Measurements from ENCODE around the gene ATXN7. TPM values are rescaled to one million over a fixed set of nuclear protein-coding genes. Genes with fewer than 3 reads are reported as not detected.
A peak's percentile ranks its signal among the peaks of the same experiment; 100 is the strongest.

The ATXN7 gene
- total RNA-seq, 3 donors from 2014 or later: 37.4 to 56.2 (median 47.9) TPM

- intact Hi-C loops (cut with DNase I; ENCODE audit: low total_unique reads): no loop called here
- no peak overlapping the region for H3K4me3 ChIP-seq
- no peaks in the 10 kb centered on the region for H3K27me3 ChIP-seq
- H3K4me1 ChIP-seq: no peaks in the 10 kb centered on the region
- no peak overlapping the region for H3K27ac ChIP-seq
- no peak for DNase-seq (ENCODE audit: low spot score in 2 of 2)
- no peaks in the 10 kb centered on the region for H3K36me3 ChIP-seq
- no peaks in the 10 kb centered on the region for H3K9me3 ChIP-seq
- TF ChIP-seq POLR2AphosphoS5 (IDR thresholded peaks at IDR 0.05): no peak
- TF ChIP-seq CTCF (IDR thresholded peaks at IDR 0.05): no peak
- no peak for TF ChIP-seq POLR2A (IDR thresholded peaks at IDR 0.05)
Observed at GRCh38 chr3:63955036-63955650, 91.5 kb downstream of the ATXN7 start.

- Histone ChIP-seq H3K9me3 (no peaks in the 10 kb centered on the region), H3K4me3 (no peak overlapping the region), H3K27me3 (no peaks in the 10 kb centered on the region), H3K36me3 (no peaks in the 10 kb centered on the region), H3K4me1 (no peaks in the 10 kb centered on the region), H3K27ac (no peak overlapping the region)
- TF ChIP-seq CTCF (IDR thresholded peaks at IDR 0.05) (no peak), POLR2AphosphoS5 (IDR thresholded peaks at IDR 0.05) (no peak), POLR2A (IDR thresholded peaks at IDR 0.05) (no peak)
- intact Hi-C loops (cut with DNase I; ENCODE audit: low total_unique reads): no loop called here
- no peak for DNase-seq (ENCODE audit: low spot score in 2 of 2)
Observed at GRCh38 chr3:63955830-63956545, 92.3 kb downstream of the ATXN7 start.

GRCh38 chr3:63959146-63959545 lies 95.5 kb downstream of the ATXN7 start:
- no peak overlapping the region for H3K27ac ChIP-seq
- no peaks in the 10 kb centered on the region for H3K27me3 ChIP-seq
- peaks cover 0 to 1% of the 10 kb centered on the region in 2 donors for H3K4me1 ChIP-seq
- intact Hi-C loops (cut with DNase I; ENCODE audit: low total_unique reads): no loop called here
- DNase-seq (ENCODE audit: low spot score in 2 of 2): no peak
- no peaks in the 10 kb centered on the region for H3K9me3 ChIP-seq
- H3K4me3 ChIP-seq: no peak overlapping the region
- H3K36me3 ChIP-seq: no peaks in the 10 kb centered on the region
- no peak for TF ChIP-seq POLR2A (IDR thresholded peaks at IDR 0.05)
- TF ChIP-seq CTCF (IDR thresholded peaks at IDR 0.05): no peak
- TF ChIP-seq POLR2AphosphoS5 (IDR thresholded peaks at IDR 0.05): no peak

DNA sequence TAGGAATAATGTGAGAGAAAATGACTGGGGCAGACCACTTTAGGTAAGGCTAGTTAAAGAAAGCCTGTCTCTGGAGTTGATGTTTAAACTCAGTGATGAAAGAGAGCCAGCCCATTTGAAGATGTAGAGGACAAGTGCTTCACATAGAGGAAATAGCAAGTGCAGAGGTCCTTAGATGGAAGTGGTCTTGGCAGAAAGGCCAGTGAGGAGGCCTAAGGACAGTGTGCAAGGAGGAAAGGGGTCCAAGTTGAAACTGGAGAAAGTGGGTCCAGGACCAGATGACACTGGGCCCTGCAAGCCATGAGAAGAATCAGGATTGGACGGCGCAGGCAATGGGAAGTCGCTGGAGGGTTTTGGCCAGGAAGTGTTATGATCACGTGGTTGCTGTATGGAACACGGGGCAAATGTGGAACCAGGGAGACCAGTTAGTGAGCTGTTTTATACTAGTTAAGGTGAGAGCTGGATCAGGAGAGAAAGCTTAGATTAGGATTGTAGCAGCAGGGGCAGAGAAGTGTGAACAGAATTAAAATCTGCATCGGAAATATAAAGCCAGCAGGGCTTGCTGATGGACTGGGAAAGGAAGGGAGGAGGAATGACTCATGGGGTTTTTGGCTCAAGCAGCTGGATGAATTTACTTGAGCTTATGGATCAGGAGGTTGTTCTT lies 96.5 kb downstream of the ATXN7 start:
- Histone ChIP-seq H3K27ac (peak overlapping the region in 1 of 2 donors; percentile 45), H3K4me1 (peaks cover 0 to 7% of the 10 kb centered on the region in 2 donors), H3K9me3 (no peaks in the 10 kb centered on the region), H3K4me3 (peak overlapping the region; percentile 14 to 51 (median 16)), H3K27me3 (no peaks in the 10 kb centered on the region), H3K36me3 (no peaks in the 10 kb centered on the region)
- no peak for DNase-seq (ENCODE audit: low spot score in 2 of 2)
- intact Hi-C loops (cut with DNase I; ENCODE audit: low total_unique reads): no loop called here
- TF ChIP-seq CTCF (IDR thresholded peaks at IDR 0.05): no peak
- peak in 1 of 3 donors; percentile 10 for TF ChIP-seq POLR2AphosphoS5 (IDR thresholded peaks at IDR 0.05)

DNA sequence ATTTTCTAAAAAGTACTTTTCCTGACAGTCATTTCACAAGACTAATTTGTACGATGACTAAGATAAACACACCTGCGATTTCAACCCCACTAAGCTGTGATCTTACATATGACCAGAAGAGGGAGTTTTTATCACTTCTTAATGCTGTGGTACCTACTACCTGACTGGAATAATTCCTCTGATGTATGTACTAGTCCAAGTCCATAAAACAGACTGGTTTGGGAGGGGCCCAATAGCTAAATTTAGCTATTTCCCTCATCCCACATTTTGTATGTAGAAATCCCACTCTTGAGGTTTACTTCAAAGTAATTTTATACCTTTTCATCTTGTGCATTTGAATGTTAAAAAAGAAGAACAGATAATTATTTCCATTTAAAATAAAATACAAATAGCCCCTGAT lies 98.2 kb downstream of the ATXN7 start:
- no peak for DNase-seq (ENCODE audit: low spot score in 2 of 2)
- TF ChIP-seq POLR2A (IDR thresholded peaks at IDR 0.05): no peak
- peak in 2 of 3 donors; percentile 67 to 74 for TF ChIP-seq CTCF (IDR thresholded peaks at IDR 0.05)
- no peak for TF ChIP-seq POLR2AphosphoS5 (IDR thresholded peaks at IDR 0.05)
- intact Hi-C loops (cut with DNase I; ENCODE audit: low total_unique reads): no loop called here
- no peaks in the 10 kb centered on the region for H3K36me3 ChIP-seq
- no peaks in the 10 kb centered on the region for H3K27me3 ChIP-seq
- H3K9me3 ChIP-seq: no peaks in the 10 kb centered on the region
- H3K27ac ChIP-seq: no peak overlapping the region
- no peak overlapping the region for H3K4me3 ChIP-seq
- peaks cover 0 to 12% of the 10 kb centered on the region in 2 donors for H3K4me1 ChIP-seq

Measured in breast epithelium (tissue), 4 donors.